Kidney (tissue), 14 donors: ENCODE data around the gene NCBP2L. TPM values are rescaled to one million over a fixed set of nuclear protein-coding genes. Genes with fewer than 3 reads are reported as not detected.

Source experiments
- DNase-seq, 5 donors: peaks; one replicate each; pipeline ENCODE4 v3.0.0-alpha.2; 2013 to 2020
- FAIRE-seq: peaks from 2 replicates; lab custom pipeline; 2012; peaks lifted over from hg19 to GRCh38; lab: Jason Lieb, UNC
- H3K27ac ChIP-seq, 2 donors: one replicate each; pipeline ENCODE4 v1.7.0; 2013; ENCODE audit warnings: low read depth in 2 of 2, low read length in 2 of 2, inconsistent platforms in 1 of 2
- H3K27me3 ChIP-seq: one replicate; pipeline ENCODE4 v1.7.1; 2013; ENCODE audit warnings: low read length, inconsistent platforms; ENCODE audit not compliant: control insufficient read depth, insufficient read depth
- H3K36me3 ChIP-seq, 3 donors: one replicate each; pipeline versions ENCODE4 v1.7.0 to v1.7.1; 2013; ENCODE audit warnings: low read length in 3 of 3, control low read depth in 1 of 3, inconsistent platforms in 1 of 3; ENCODE audit not compliant: insufficient read depth in 3 of 3, control insufficient read depth in 2 of 3
- H3K4me1 ChIP-seq, 3 donors: one replicate each; pipeline versions ENCODE4 v1.7.0 to v1.7.1; 2013; ENCODE audit warnings: low read length in 3 of 3, inconsistent platforms in 1 of 3, low read depth in 1 of 3; ENCODE audit not compliant: control insufficient read depth in 2 of 3, insufficient read depth in 2 of 3
- H3K4me3 ChIP-seq, 3 donors: one replicate each; pipeline versions ENCODE4 v1.7.0 to v1.8.1; 2013; ENCODE audit warnings: low read length in 3 of 3, control low read depth in 1 of 3, inconsistent platforms in 1 of 3
- H3K9ac ChIP-seq, 3 donors: one replicate each; pipeline versions ENCODE4 v1.7.0 to v1.7.1; 2013; ENCODE audit warnings: low read length in 3 of 3, control low read depth in 1 of 3, inconsistent platforms in 1 of 3
- H3K9me3 ChIP-seq, 3 donors: one replicate each; pipeline versions ENCODE4 v1.7.0 to v1.7.1; 2013; ENCODE audit warnings: low read length in 3 of 3, control low read depth in 1 of 3, inconsistent platforms in 1 of 3; ENCODE audit not compliant: control insufficient read depth in 2 of 3, insufficient read depth in 1 of 3
- intact Hi-C: fragments of 100-400 bp; cut with DNase I; formaldehyde crosslinking; loops from one replicate; pipeline ENCODE4 v1.11.1; 2022
- polyA plus RNA-seq: library from polyadenylated mRNA; stranded (reverse); fragments of 350-450 nt; fragmentation: Illumina TruSeq; extraction: RNeasy Lipid Tissue Mini Kit (QIAGEN cat#74804); gene quantifications from one replicate; pipeline ENCODE4 v1.2.3, GENCODE V29; 2014; ENCODE audit warnings: low read depth, low replicate concordance; ENCODE audit not compliant: insufficient read depth
- total RNA-seq: library from RNA; stranded (reverse); fragmentation: NEBNext Ultra II Directional; extraction: Animal tissue kit (Norgen Biotek cat#: 25700); gene quantifications from one replicate; pipeline ENCODE4 v1.2.1, GENCODE V29; 2021
- TF ChIP-seq, protein P1 (sequence below): IDR thresholded peaks from 3 replicates; pipeline ENCODE4 v1.5.1; 2012; ENCODE audit warnings: mild to moderate bottlenecking, moderate library complexity, borderline replicate concordance; ENCODE audit not compliant: insufficient read depth; ENCODE audit errors: extremely low read depth
- donor health status: control.
- donor health status: control.
- donor health status: control.
- donor health status: control.
- donor health status: control.
- donor health status: DM: yes; HTN: yes; CAD: no.
- donor health status: Normal renal cell carcinoma (clear cell type).

NCBP2L gene
- total and polyA plus RNA-seq, 2 donors from 2014 or later, result not detected

DNA sequence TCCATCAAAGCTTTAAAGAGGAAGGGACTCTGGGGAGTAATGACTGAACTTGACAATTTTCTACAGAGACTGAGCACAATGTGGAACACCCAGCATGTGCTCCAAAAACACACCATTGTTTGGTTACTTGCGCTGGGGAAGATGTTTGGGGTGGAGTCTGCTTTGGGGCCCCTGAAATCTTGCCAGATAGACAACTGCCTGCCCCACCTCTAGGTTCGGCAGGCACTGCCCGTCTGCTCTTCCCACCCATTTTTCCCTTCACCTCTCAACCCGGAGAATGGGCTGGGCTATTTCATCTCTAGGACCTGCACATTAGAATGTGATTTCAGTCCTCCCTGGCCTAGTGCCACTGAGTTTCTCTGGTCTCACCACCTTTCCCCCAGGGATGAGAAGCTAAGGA is 43.8 kb upstream of the NCBP2L start:
- H3K4me1 ChIP-seq, result peaks cover 0 to 21% (median 19%) of the 10 kb centered on the region in 3 donors
- H3K27ac ChIP-seq, result no peak overlapping the region
- H3K4me3 ChIP-seq, result no peak overlapping the region
- no peaks in the 10 kb centered on the region for H3K36me3 ChIP-seq
- DNase-seq (no peak), FAIRE-seq (no peak)
- TF ChIP-seq, protein P1, sequence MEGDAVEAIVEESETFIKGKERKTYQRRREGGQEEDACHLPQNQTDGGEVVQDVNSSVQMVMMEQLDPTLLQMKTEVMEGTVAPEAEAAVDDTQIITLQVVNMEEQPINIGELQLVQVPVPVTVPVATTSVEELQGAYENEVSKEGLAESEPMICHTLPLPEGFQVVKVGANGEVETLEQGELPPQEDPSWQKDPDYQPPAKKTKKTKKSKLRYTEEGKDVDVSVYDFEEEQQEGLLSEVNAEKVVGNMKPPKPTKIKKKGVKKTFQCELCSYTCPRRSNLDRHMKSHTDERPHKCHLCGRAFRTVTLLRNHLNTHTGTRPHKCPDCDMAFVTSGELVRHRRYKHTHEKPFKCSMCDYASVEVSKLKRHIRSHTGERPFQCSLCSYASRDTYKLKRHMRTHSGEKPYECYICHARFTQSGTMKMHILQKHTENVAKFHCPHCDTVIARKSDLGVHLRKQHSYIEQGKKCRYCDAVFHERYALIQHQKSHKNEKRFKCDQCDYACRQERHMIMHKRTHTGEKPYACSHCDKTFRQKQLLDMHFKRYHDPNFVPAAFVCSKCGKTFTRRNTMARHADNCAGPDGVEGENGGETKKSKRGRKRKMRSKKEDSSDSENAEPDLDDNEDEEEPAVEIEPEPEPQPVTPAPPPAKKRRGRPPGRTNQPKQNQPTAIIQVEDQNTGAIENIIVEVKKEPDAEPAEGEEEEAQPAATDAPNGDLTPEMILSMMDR, result no peak
- no peak overlapping the region for H3K9ac ChIP-seq
- H3K9me3 ChIP-seq, result no peaks in the 10 kb centered on the region
- intact Hi-C loops, result no loop called here
- peaks cover 2% of the 10 kb centered on the region for H3K27me3 ChIP-seq

DNA sequence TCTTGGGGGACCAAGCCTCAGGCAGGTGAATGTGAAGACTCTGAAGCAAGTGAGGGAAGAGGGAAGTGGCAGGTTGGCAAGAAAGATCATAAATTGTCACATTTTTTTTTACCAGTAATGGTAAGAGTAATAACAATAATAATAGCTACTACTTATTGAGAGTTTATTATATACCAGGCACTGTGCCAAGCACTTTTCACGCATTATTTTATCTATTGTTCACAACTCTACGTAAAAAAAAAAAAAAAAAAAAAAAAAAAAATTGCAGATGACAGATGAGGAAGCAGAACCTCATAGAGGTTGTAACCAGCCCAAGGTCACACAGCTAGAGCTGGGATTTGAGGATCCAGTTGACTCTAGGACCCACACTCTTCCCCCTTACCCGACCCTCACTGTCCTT is 42.9 kb upstream of the NCBP2L start:
- H3K4me1 ChIP-seq, result peaks cover 0 to 27% (median 24%) of the 10 kb centered on the region in 3 donors
- H3K4me3 ChIP-seq, result no peak overlapping the region
- H3K27me3 ChIP-seq, result peaks cover 2% of the 10 kb centered on the region
- intact Hi-C loops, result no loop called here
- H3K9ac ChIP-seq, result no peak overlapping the region
- TF ChIP-seq, protein P1, result no peak
- H3K27ac ChIP-seq, result no peak overlapping the region
- FAIRE-seq (no peak), DNase-seq (no peak)
- H3K36me3 ChIP-seq, result no peaks in the 10 kb centered on the region
- H3K9me3 ChIP-seq, result no peaks in the 10 kb centered on the region

DNA sequence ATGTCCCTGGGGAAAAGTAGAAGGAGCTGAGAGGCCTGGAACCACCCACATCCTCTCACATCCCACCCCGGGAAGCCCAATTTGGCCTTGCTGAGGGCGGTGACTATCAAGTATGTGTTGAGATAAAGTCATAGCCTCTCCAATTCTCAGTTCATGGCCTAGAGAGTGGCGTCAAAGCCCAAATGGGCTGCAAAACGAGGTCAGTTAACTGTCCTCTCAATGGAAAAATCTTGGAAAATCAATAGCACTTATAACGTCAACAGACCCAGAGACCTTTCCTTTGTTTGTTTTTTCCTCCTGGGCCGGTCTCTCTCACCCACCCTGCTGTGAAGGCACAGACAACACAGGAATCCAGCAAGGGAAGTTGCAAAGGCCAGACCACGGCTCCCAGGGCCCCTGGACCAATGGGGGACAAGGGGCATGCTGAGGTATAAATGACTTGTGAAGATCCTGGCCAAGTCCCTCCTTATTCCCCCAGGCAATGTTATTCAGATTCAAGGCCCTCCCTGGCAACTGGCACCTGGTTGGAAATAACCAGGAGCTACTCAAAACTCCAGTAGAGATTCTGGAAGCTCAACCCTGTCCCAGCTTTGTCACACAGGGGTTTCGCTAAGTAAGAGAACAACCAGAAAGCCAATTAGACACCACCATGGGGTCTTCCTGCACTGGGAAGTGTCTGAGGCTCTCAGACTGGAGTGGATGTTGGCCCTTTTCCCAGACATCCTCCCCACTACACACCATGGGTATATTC is 40.6 kb upstream of the NCBP2L start:
- no peaks in the 10 kb centered on the region for H3K27me3 ChIP-seq
- TF ChIP-seq, protein P1, result no peak
- H3K4me3 ChIP-seq, result no peak overlapping the region
- H3K4me1 ChIP-seq, result peaks cover 0 to 26% (median 21%) of the 10 kb centered on the region in 3 donors
- H3K36me3 ChIP-seq, result no peaks in the 10 kb centered on the region
- no peak for FAIRE-seq
- H3K9ac ChIP-seq, result no peak overlapping the region
- no peak for DNase-seq
- no peaks in the 10 kb centered on the region for H3K9me3 ChIP-seq
- intact Hi-C loops, result no loop called here
- peak overlapping the region; percentile 28 to 49 for H3K27ac ChIP-seq
